HG03565 (cell line): ENCODE results near the gene CHMP6.
"Not testable (repeated sequence)": the region's sequence is repeated elsewhere in the genome, so short reads cannot be mapped to it uniquely, and the experiment has no call there.

Experiments used
- ATAC-seq: cut with Tn5 transposase; IDR thresholded peaks from one replicate; pipeline ENCODE4 v1.9.1; 2021; ENCODE audit warnings: mild to moderate bottlenecking, moderate library complexity; ENCODE audit not compliant: unreplicated experiment

Gene CHMP6

DNA sequence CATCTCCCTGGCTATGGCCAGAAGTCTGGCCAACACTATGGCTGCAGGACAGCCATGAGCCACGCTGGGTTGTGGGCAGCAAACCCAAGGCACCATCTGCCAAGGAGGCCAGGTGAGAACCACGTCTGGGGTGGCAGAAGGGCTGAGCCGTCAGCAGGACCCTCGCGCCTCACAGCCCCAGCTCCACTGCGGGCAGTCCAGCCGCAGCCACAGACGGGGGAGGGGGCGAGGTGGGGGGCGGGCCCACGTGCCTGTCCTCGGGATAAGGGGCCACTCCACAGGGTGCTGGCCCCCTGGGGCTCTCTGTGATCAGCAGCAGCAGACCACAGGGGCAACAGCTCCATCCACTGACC is 36.8 kb downstream of the CHMP6 start:
- no peak for ATAC-seq

DNA sequence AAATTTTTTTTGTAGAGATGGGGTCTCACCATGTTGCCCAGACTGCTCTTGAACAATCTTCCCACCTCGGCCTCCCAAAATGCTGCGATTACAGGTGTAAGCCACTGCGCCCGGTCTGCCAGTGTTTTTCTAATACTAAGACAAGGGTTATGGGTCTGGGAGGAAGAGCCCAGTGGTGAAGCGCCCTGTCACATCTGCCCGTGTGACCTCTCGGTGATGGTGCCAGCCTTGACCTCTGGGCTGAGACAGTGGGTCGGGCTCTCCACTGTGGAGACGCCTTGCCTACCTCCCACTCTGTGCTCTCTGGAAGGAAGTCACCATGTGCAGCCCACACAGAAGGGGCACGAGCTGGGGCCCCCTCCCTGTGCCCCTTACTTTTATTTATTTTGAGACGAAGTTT is 38.2 kb downstream of the CHMP6 start:
- ATAC-seq = no peak

DNA sequence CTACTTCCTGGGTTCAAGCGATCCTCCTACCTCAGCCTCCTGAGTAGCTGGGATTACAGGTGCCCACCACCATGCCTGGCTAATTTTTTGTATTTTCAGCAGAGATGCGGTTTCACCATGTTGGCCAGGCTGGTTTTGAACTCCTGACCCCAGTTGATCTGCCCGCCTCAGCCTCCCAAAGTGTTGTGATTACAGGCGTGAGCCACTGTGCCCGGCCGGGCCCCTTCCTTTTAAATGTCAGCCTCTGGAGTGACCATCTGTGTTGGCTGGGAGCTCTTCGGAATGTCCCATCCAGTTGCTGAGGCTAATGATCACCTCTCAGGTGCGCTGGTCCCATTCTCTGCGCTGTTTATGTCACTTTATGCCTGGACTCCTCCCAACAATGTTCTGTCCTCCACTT is 38.7 kb downstream of the CHMP6 start:
- ATAC-seq = not testable (repeated sequence)

DNA sequence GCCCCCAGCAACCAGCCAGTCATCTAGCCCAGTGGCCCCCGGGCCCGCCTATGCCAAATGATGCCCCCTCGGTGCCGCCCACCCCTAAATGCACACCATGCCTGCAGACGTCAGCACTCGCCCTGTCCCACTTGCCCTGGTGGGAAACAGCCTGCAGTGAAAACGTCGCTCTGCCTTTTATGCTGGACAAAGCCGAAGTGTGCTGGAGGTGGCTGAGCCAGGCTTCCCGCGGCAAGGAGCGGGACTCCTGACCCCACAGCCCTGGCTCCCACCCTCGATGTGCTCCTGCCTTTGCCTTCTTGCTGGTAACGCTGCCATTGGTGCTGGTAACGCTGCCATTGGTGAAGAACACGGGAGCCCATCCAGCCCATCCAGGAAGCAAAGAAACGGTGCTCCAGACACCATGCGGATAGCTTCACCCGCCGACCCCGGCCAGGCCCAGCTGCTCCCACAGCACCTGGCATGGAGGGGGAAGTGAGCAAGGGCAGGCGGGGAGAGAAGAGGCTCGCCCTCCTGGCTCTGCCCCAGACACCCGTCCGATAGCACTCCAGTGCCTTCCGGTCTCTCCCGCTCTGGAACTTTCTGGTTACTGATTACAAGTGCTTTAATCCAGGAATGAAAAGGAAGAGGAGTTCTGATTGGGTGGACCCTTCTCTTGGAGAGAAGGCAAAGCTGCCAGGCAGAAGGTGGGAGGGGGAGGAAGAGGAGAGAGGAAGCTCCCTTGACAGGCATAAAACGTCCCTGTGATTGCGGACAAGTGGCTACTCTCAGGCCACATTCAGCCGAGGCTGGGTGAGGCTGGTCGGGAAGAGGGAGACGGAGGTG is 39.3 kb downstream of the CHMP6 start:
- ATAC-seq = no peak

DNA sequence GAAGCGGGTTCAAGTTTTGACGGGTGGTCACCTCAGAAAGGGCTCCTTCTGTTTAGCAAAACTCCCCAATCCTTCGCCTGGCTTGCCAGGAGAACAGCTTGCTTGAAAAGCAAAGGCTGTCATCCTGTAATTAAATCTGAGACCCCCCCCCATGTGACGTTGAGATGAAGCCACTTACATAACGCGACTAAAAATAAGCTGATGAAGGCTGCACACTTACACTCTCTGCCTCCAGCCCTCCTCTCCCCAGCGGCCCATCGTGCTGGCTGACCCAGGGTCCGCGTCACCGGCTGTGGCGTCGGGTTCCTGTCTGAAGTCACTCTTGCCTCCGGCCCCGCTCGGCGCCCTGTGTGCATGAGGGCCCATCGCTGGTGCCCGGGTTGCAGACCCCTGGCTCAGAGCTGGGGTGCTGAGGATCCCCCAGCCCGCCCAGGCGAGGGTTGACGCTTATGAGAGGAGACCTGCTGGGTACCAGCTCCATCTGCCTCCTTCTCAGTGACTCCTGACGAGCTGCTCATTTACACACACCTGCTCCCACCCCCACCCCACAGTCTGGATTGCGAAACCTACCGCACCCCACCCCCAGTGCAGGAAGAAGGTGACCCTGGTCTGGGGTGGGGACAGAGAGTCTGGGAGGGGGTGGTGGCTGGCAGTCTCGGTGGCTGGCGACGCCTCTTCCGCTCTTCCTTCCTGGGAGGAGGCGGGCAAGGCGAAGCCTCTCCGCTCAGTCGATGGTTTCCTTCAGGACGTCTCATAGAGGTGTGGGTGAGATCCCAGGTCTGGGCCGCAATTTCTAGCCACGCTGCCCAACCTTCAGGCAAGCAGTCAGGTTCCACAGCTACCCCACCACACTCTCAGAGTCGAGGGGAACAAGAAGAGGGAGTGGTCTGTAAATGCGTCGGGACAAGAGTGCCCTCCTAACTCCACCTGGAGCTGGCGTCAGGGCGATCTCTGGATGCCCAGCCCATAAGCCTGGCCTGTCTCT is 40.2 kb downstream of the CHMP6 start:
- no peak for ATAC-seq

DNA sequence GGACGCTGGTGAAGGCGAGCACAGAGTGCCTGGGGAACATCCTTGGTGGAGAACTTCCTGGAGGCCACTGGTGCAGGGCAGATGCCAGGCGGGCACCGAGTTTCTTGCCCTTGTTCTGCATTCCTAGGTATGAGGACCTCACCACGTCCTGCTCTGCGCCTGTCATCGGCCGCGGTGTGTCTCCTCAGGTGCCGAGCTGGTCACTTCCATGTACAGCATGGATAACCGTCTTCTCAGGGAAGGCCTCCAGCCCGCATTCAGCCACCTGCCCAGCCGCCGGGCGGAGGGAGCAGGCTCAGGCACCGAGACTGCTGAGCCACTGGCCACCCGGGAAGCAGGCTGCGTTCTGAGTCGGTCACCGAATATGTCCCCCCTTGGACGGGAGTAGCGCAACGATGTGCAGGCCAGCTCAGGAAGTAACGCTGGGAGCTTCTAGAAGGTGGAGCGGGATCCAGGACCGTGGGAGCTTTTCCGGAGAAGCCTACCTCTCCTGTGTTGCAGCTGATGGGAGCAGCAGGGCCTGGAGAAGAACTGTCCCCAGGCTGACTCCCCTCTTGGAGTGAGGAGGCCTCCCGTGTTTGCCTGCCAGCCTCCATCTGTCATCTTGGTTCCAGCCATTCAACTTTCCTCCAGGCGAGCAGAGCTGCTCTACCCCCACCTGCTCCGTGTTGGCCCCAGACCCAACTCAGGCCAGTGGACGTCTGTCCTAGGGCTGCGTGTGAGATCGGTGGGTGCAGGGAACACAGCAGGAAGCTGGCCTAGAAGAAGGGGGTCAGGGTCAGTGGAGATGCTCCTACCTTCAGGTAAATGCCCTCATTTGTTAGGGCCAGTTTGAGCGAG is 41.2 kb downstream of the CHMP6 start:
- ATAC-seq = no peak

DNA sequence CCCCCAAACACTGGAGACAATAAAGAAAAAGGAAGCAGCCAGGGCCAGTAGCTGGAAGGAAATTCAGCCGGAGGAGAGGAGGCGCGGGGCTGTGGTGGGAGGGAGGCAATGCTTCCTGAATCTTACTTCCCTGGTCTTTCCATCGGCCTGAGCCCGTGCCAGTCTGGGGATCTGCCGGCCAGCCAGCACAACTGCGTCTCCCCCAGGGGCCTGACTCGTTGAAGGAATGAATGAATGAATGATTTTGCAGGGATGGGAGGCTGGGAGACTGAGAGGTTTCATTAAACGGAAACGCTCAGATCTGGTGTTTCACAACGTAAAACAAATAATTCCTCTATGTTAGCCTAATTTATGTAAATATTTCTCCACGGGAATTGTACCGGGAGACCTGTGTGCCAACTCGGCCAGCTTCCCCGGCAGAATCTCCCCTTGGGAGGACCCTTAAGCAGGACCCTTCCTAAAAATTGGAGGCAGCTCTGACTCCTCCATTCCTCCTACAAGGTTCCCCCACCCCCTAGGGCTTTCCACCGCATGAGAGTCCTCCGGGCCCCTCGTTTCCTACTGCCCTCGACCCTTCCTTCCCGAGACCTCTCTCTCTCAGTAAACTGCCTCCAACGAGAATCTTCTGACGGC is 42.0 kb downstream of the CHMP6 start:
- no peak for ATAC-seq

DNA sequence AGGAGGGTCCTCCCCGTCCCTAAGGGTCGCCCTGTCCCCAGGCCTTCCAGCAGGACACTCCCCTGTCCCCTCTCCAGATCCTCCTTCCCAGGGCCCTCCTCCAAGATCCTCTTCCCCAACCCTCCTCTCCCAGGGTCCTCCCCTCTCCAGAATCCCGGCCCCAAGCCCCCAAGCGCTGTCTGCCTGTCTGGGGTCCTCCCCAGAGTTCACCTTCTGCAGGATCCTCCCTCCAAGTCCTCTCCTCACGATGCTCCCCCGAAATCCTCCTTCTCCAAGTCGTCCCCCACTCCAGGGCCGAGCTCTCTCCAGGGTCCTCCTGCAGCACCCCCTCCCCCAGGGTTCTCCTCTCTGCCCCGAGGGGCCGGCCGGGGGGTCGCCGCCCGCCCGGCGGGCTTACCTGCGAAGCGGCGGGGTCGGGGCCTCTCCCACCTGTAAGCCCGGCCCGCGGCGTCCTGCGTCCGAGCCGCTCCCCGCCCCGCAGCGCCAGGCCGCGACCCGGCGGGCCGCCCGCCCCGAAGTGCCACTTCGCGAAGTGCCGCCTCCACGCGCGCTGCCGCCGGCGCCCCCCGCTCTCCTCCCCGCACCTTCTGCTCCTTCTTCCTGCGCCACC is 42.6 kb downstream of the CHMP6 start:
- ATAC-seq = no peak

DNA sequence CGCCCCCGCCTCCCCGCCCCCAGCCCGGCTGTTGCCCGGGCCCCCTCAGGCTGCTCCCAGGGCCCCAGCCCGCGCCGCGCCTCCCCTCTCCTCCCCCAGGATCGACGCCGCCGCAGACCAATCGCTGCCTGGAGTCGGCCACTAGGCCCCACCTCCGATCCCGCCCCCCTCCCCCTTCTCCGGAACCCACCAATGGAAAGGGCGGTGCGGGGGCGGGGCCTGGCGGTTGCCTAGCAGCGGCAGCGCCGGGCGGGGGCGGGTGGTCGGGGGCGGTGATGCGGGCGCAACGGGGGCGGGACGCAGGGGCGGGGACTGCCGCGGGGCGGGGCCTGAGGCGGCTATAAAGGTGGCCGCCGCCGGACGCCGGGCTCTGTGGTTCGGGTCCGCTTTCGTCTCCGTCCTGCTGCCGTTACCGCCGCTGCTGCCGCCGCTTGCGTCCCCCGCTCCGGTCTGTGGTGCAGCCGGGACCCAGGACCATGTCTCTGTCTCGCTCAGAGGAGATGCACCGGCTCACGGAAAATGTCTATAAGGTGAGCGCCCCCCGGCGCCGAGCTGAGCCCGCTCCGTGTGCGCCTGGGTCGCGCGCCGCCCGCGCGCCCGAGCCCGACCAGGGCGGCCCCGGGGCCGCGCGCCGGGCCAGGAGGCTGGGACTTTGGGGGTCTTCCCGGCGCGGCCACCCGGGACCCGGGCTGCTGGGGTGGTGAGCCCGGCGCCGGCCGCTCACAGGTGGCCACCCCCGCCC is 43.3 kb downstream of the CHMP6 start, which contains the start of gene BAIAP2:
Gene BAIAP2 (plus strand): TSS at position 373 of the 742 bp plus-strand sequence. CDS start 104 bp downstream, at position 477.
- peak; percentile 43 for ATAC-seq

DNA sequence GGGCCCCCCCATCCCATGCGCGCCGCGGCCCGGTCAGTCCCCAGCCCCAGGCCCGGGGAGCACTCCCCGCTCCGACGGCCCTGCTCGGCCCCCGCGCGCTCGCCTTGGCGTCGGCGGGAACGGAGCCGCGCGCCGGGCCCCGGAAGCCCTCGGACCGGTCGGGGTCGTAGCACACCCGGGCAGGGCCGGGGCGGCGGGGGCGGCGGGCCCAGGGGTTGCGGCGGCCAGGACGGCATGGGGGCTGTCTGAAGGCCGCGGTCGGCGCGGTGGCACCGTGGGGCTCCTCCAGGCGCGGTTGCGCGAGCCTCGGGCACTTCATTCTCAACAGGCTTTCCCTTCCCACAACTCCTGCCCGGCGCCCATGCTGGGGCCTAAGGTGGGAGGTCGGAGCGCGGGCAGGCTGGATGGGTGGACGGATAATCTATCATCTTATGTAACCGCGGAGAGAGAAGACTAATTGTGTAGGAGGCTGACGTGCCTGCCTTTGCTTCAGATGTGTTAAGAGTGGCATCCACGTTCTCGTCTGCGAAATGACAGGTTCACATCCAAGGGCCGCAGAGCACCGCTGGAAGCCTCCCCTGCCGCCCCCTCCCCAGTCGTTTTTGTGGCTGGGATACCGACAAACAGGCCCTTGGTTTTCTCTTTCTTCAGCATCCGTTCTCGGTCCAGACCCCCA is 44.0 kb downstream of the CHMP6 start:
- peak; percentile 8 for ATAC-seq

DNA sequence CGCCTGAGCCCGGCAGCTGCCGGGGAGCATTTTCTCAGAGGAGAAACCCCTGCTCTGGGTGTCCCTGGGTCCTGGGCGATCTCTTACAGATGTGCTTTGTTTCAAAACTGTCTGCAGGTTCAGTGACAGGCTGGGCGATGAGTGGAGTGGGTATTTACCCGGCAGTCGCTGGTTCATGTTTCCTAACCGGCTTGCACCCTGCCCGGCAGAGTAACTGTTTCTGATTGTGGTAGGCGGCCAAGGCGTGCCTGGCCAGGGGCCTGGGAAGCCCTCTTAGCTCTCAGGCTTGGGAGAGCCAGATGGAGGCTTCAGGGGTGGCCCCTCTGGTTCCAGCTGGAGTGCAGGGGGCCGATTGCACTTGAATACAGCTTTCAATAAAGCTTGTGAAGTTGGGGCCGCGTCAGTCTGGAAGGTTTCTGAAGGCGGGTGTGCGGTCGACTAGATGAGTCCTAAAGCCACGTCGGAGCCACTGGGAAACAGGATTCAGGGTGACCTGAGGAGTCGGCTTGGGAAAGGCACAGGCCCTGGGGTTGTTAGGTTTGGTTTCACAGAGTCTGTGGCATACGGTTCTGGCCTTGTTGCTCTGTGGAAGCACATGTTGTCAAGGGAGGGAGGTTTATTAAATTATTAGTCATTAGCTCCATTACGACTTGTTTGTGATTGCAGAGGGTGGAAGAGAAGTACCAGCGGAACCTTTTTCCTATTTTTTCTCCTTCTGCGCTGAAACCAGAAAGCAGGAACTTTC is 44.7 kb downstream of the CHMP6 start:
- ATAC-seq = no peak

DNA sequence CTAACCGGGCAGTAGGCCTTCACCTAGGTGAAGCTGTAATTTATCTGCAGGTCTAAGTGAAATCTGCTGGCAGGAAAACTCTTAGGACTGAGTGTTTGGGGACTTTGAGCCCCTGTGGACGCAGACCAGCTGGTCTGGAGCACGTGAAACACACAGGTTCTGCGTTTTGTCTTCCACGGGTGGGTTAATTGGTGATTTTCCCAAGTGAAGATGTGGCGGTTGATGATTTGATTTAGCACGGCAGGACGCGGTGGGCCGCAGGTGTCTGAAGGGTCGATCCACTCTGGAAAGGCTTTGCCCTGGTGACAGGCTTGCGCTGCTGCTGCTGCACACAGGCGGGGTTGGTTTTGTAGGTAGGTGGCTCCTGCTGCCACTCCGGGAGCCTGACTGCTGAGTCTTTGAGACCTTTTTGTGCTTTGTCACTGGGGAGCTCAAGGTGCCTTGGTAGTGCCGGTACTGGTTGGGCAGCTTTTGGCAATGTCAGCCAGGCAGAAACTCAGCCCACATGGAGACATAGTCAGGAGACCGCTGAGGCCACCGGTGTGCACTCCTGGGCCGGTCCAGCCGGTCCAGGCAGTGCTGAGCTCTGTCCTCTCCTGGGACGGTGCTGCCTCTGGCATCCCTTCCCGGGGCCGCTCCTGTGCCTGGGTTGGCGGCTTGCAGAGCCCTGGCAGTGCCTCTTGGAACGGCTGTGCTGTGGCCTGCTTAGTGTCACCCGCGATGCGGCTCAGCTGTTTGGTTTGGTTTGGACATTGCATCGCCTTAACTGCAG is 45.6 kb downstream of the CHMP6 start:
- no peak for ATAC-seq

DNA sequence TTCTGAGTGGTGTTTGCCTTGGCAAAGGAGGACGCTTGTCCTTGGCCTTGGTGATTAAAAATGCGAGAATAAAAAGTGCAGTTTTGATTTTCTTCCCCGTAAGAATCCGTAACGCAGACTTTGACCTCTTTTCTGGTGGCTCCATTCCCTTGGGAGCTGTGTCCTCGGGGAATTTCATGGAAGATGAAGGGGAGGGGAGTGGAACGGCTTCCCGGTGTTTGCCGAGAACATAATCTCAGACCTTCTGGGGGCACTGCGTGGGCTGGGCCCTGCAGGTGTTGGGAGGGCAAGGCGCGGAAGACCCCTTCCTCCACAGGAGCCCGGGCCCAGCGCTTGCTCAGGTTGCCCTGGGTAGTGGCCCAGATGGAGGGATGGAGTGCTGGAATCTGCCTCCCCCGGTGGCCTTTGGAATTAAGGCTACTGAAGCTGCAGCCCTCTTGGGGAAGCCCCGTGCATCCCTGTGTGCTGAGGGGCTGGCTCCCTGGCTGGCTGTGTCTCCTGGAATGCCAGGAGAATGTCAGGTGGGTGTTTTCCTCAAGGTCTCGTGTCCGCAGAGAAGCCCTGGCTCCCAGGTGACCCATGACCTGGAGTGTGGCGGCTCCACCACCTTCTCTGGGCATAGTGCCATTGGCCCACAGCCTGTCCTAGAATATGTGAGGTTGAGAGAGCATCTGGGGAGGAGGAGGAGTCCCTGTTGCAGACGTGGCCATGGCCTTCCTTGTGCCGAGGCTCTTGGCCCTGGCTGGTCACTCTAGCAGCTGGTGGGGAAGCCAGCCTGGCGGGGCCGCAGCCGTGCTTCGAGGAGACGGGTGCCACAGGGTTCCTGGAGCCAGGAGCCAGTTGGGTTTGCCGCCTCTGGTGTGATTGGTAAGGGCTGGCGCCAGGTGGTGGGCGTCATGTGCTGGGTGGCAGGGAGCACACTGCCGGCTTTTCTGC is 46.4 kb downstream of the CHMP6 start:
- ATAC-seq = no peak

DNA sequence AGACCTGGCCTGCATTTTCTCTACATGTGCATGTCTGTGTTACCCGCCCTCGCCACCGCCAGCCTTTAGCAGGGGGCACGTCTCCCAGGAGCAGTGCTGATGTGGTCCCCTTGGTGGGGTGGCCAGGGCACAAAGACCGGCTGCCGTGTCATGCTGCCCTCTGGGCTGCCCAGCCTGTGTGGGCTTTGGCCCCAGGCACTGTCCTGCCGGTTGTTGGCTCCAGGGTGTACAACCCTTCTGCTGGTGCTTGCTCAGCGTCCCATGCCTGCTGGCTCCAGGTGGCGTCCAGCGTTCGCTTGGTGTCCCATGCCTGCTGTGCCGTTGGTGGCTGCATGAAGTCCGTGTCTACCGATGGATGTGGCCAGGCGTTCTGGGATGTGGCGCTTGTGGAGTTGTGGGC is 47.5 kb downstream of the CHMP6 start:
- ATAC-seq = no peak

DNA sequence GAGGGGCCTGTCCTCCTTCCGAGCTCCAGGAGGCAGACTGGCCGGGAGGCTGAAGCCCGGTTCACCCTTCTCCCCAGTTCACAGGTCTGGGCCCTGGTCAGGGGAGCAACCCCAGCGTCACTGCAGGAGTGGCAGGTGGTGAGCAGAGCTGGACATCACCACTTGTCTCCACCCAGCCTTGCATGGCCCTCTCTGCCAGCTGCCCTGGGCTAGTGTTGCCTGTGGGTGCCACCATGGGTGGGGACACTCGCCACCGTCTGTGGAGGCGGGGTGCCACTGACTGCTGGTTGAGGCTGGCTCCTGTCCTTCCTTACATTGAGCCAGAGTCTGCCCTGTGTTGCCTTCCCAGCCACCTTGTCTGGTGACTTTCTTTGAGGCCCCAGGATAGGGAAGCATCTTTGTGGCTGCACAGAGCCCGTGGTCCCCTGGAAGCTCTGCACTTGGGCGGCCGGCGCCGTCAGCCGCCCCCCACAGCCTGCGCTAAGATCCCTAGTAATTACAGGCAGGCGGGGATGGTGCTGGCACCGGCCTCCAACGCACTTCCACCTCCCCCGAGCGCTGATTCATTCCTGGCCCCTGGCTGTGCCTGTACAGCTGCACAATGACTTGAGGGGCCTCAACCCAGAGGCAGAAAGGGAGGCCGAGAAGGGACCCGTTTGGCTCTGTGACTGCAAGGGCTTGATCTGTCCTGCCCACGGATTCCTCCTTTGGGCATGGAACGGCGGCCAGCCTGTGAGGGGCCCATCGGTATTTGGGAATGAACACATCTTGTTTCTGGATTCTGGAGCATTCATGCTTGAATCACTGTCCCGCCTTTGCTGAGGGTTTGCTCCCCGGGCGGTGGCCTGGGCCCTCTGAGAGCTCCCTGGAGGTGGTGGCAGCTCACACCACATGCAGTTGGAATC is 48.5 kb downstream of the CHMP6 start:
- ATAC-seq = no peak
